H54 (cell line): Measurements from ENCODE around the gene TCP11.

Source experiments
- DNase-seq: peaks from one replicate; pipeline ENCODE4 v3.0.0; 2011; ENCODE audit warnings: low spot score, mixed read lengths; ENCODE audit not compliant: insufficient read length
- FAIRE-seq: peaks from 3 replicates; lab custom pipeline; 2011; peaks lifted over from hg19 to GRCh38; lab: Jason Lieb, UNC
- POLR2A ChIP-seq: IDR thresholded peaks from 2 replicates; pipeline ENCODE4 v1.6.1; 2011; ENCODE audit warnings: low read depth, mild to moderate bottlenecking, low read length

The TCP11 gene

DNA sequence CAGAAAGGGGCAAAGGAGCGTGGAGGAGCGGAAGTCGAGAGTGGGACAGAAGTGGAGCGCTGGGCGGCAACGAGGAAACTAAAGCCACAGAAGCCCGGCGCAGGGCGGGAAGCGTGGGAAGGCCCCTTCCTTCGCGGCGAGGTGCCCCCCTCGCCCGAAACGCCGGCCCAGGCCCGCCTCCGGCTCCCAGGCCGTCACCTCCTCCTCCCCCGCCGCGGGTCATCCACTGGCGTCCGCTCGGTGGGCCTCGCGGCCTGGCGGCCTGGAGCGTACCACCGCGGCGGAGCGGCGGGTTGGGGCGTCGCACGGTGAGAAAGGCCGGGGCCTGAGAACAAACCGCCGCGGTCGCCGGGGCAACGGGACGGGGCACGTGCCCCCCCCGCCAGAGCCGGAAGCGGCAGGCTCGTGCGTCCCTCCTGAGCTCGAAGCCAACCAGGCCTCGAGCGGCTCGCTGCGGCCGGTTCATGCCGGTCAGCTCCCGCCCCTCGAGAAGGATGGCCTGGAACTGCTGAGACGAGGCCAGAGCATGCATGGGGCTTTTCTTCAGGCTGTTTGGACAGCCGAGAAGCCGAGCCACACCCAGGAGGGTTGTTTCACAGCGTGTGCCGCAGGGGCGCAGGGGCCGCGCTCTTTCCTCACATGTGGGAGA, at the start of gene TCP11:
Gene TCP11, minus strand, starts transcription at position 333 of the 649 bp plus-strand sequence. CDS start 469 bp downstream, outside the sequence.
- FAIRE-seq (no peak), DNase-seq (no peak)
- TF ChIP-seq POLR2A: no peak

DNA sequence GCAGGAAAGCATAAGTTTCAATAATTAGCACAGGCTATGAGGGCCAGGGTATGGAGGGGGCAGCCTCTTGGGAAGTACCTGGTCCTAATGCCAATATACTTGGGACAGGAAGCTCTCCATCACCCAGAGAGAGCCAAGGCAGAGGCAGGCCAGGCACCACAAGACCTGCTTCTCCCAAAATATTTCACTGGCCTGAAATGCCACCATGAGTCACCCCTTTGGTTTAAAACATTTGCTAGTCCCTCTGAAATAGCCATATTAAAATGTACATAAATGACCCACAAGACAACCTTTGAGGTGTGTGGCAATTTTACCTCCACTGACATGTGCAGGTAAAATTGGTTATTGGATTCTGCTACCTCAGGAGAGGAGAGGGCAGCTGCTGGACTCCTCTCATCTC, 49.2 kb upstream of the TCP11 start:
- FAIRE-seq: no peak

DNA sequence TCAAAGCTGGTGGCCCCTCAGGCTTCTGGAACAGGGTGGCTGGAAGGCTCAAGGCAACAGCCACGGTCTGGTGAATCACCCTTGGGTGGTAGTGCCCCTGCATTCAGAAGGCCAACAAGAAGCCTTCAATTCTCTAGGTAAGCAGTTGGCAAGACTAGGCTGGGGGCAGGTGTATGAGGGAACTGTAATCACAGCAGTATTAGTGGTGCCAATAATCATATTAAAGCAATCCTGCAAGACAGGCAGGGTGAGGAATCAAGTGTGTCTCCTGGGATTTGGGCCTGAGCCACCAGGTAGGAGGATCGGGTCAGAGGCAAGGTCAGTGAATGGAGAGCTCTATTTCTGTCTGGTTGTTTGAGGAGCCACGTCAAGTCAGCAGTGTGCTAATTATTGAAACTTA, 47.7 kb upstream of the TCP11 start:
- FAIRE-seq (no peak), DNase-seq (no peak)
- TF ChIP-seq POLR2A: no peak

More for the DNA sequence above, 49.2 kb upstream of the TCP11 start:
- no peak for TF ChIP-seq POLR2A
- DNase-seq: no peak

DNA sequence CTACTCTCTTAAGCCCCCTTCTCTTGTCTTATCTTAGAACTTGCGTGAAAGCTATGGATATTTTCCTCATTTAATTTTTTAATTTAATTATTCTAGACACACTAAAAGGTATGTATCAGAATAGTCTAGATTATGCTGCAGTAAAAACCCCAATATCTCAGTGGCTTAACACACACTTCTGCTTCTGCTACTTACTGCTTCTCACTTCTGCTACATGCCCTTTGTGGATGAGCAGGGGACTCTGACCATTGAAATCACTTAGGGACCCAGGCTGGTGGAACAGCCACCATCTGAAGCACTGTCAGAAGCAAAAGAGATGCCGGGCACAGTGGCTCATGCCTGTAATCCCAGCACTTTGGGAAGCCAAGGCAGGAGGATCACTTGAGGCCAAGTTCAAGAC, 45.4 kb upstream of the TCP11 start:
- no peak for FAIRE-seq
- no peak for TF ChIP-seq POLR2A
- no peak for DNase-seq

DNA sequence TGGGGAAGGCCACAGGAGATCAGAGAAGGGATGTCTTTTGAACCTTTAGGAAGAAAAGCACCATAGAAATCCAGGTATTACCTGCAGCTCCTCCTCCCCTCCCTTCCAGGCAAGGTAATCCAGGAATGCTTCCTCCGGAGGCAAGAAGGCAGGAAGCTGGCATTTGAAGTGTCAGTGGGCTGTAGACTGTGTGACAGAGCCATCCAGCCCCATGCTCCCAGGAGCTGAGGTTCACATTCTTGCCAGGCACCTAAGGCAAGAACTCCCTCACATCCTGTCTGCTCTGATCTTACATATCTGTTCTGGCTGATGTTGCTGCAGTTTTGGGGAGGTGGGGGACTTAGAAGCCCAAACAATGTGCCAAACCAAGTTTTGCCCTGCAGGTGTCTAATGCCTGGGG, 44.8 kb upstream of the TCP11 start:
- FAIRE-seq: no peak
- TF ChIP-seq POLR2A: no peak
- DNase-seq: no peak

DNA sequence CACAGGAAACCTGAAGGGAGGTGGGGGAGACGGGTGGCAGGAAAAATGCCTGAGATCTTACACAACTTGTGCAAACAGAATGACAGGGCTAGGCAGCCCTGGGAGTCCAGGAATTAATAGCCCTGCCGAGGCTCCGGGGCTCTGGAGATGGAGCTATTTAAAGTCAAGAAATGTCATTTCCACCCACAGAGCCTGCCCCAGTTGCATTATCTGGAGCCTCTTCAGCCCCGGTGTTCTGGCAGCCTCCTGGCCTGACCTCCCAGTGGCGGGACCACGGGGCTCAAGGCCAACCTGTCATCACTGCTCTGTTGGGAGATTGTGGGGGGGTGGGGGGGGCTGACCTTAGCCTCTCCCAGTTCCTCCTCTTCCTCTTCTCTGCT, 44.2 kb upstream of the TCP11 start:
- no peak for TF ChIP-seq POLR2A
- DNase-seq (no peak), FAIRE-seq (no peak)

DNA sequence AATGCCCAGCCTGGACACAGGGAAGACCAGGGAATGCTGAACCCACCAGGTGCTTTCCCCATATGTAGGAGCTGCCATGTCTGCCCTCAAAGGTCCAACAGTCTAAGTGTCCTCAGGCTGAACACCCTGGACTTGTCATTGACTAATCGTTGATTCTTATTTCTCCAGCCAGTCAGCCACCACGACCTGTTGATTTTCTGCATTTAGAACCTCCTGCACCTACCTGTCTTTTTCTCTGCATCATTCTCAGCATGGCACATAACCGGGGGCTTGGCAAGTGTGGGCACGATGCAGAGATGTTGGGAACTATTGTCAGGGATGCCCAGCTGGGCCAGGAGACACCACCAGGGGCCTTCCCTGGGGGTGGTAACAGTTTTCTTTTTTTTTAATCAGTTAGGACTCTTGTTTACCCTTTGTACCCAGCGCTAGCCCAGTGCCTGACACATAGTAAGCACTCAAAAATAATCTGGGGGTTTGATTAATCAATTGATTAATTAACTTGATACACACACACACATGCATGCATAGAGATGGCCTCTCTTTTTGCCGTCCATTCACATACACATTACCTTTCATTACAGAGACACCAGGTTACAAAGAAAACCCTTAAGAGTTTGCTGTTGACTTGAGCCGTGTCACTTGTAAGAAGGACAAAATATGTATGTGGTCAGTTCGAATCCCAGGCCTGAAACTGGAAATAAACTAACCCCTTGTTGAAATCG, 43.6 kb upstream of the TCP11 start:
- TF ChIP-seq POLR2A: no peak
- FAIRE-seq (no peak), DNase-seq (no peak)

DNA sequence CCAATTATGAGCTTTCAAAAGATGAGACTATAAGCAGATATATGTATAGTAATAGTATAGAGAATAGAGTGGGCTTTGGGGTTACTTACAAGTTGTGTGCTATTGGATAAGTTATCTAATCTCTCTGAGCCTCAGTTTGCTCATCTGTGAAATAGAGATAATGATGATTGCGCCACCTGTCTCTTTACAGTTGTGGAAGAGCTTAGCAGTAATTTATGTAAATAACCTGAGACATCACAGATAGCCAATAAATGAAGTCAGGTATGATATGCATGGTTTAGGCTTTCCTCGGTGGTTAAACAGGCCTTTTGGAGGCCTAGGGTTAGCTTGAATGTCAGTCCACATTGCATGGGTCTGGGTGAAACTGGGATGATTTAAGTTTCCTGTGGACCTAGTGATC, 42.8 kb upstream of the TCP11 start:
- FAIRE-seq: no peak

DNA sequence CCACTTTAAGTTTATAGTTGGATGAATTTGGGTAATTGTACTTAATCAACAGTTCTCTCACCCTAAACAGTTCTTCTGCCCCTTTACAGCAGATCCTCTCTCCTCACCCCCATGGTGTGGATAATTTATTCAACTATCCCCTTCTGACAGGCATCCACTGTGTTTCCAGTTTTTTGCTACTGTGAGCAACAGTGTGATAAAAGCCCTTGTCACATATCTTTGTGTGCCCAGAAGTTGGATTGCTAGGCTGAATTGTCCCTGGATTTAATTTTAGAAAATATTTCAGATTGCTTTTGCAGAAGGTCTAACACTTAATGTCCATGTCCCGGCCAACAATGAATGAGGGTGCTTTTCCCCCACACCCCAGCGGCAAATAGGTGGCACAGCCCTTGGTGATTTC, 42.1 kb upstream of the TCP11 start:
- no peak for TF ChIP-seq POLR2A
- DNase-seq: no peak
- FAIRE-seq: no peak

More for the DNA sequence above, 42.8 kb upstream of the TCP11 start:
- no peak for DNase-seq
- no peak for TF ChIP-seq POLR2A

DNA sequence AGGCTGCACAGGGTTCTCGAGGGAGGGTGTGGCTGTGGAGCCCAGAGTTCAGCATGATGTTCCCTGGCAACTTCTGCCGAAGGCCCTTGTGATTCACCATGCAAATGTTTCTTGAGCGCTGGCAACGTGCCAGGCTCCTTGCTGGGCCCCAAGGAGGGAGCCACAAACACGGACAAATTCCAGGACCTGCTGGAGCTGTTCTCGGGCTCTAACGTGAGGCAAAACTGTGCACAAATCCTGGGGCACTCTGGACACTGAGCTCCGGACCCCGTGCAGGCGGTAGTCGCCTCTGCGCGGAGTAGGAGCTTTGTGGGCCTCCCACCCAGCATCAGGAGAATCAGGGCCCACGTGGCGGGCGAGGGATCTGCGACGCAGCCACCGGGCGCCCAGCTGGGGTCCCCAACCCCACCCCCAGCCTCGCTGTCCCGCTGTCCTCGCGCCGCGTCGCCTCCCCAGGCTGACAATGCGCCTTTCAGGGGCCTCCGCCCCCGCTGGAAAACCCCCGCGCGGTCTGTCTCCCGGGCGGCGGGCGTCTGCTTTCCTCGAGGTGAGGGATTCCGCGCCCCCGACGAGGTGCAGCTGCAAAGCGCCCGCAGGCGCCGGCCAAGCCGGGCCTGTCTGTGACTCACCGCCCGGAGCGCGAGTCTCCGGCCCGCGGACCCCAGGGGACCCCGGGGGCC, 40.9 kb upstream of the TCP11 start:
- FAIRE-seq: peak; percentile 53
- DNase-seq: peak; percentile 74
- no peak for TF ChIP-seq POLR2A

DNA sequence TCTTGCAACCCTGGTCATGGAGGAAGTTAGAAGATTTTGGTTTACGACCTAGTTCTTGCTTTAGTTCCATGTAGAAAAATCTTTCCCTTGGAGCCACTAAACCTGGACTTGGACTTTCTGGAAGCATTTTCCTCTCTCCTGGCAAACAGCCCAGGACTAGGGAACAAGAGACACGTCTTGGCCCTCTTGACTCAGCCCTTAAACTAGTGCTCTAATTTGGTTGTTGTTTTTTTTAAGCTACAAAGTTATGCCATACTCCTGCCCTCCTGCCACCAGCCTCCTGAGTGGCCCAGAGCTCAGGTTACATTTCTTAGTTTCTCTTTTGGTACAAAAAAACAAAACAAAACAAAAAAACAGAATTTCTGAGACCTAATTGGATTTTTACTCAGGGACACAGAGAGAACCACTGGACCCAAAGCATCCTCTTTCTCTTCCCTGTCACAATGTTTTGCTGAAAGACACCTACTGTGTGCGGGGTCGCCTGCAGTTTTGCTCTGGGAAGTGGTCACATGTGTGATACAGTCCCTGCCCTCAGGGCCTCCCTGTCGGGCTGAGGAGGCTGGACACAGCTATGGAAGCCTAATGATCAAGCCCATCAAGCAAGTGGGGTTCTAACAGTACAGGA, 40.3 kb upstream of the TCP11 start:
- no peak for TF ChIP-seq POLR2A
- no peak for DNase-seq
- FAIRE-seq: peak; percentile 27

DNA sequence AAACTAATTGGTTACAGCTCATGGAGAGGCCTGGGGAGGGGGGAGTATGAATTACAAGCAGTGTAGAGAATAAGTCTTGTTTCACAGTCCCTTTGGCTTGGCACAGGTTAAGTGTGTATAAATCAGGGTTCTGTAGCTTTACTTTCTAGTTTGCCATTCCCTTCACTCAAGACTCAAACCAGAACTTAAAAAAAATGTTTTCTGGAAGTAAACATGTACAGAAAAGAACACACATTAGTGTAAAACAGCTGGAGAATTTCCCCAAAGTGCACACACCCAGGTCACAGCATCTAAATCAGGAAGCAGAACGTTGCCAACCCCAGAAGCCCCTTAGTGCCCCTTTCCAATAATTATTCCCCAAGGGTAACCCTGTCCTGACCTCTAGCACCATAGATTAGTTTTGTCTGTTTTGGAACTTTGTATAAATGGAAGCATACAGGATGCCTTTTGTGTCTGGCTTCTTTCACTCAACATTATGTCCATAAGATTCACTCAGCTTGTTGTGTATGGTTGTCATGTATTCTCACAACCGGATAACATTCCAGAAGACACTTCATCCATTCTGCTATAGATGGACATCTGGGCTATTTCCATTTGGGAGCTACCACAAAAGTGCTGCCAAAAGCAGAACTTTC, 38.9 kb upstream of the TCP11 start:
- FAIRE-seq (no peak), DNase-seq (no peak)
- no peak for TF ChIP-seq POLR2A
